ENCODE data around the gene RFC3.

- TF ChIP-seq CTCF (conservative IDR thresholded peaks at IDR 0.05 in 1 of 2, IDR thresholded peaks at IDR 0.05 in 1 of 2; ENCODE audit: low read depth in 1 of 2, low read length in 2 of 2), result no peak
- TF ChIP-seq EZH2 (IDR thresholded peaks at IDR 0.05; ENCODE audit: low read length, missing control alignments), result no peak
Observed at GRCh38 chr13:33787051-33787591, 30.8 kb upstream of the RFC3 start.

Measured in fibroblast of lung (primary cell).